HG02678 (cell line): Measurements from ENCODE around the gene GPSM1.
"Not testable (repeated sequence)": the region's sequence is repeated elsewhere in the genome, so short reads cannot be mapped to it uniquely, and the experiment has no call there.

ENCODE experiments used
- ATAC-seq: cut with Tn5 transposase; IDR thresholded peaks from one replicate; pipeline ENCODE4 v1.9.1; 2021; ENCODE audit warnings: mild to moderate bottlenecking, moderate library complexity; ENCODE audit not compliant: unreplicated experiment

Gene GPSM1

GRCh38 chr9:136343121-136343883, 16.0 kb downstream of the GPSM1 start:
- ATAC-seq = no peak

DNA sequence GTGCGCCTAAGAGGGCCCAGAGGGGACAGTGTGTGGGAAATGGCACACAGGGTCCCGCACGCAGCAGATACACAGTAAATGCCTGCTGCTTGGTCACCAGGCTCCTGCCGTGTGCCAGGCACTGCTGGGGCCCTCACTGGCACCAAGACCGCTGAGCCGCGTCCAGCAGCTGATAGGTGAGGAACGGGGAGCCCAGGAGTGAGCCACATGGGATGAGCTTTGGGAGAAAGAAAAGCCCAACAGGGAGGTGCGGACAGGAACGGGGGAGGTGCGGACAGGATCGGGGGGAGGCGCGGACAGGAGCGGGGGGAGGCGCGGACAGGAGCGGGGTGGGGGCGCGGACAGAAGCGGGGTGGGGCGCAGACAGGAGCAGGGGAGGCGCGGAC, 16.5 kb downstream of the GPSM1 start:
- no peak for ATAC-seq

- ATAC-seq = no peak
Observed at GRCh38 chr9:136344544-136345280, 17.4 kb downstream of the GPSM1 start.

DNA sequence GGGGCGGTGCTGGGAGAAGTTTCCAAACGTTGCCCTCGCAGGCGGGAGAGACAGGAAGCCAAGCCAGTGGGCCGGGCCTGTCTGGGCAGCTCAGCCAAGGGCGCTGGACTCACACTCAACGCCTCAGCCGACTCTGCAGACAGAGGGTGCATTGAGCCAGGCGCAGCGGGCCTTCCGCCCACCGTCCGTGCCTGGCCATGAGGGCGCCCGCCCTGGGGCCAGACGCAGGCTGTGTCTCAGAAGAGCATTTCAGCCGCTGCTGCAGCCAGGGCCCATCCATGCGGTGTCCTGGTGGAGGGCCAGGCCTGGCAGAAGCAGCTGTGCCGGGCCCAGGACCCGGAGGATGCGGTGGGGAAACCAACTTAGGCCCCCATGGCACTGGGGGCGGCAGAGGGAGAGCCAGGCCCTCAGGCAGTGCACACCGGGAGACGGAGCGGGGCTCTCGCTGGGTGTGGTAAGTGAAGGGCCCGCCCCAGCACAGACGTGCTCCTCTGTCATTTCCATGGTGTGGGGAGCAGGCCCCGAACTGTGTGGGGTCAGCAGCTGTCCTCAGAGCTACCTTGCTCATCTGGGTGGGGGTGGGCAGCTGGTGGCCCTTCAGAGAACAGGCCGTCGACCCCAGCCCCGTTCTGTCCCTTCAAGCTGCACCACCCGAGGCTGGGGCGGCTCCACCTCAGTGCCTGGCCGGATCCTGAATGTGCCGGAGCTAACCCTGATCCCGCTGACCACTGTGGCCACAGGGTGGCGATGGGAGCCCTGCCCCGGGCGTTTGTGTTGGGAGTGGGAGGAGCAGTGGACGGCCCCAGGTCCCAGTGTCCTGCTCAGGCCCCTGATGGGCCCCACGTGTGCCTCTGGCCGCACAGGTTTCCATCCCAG, 18.2 kb downstream of the GPSM1 start:
- no peak for ATAC-seq

GRCh38 chr9:136346157-136346481, 18.8 kb downstream of the GPSM1 start:
- no peak for ATAC-seq

- no peak for ATAC-seq
Observed at GRCh38 chr9:136346927-136347465, 19.7 kb downstream of the GPSM1 start.

DNA sequence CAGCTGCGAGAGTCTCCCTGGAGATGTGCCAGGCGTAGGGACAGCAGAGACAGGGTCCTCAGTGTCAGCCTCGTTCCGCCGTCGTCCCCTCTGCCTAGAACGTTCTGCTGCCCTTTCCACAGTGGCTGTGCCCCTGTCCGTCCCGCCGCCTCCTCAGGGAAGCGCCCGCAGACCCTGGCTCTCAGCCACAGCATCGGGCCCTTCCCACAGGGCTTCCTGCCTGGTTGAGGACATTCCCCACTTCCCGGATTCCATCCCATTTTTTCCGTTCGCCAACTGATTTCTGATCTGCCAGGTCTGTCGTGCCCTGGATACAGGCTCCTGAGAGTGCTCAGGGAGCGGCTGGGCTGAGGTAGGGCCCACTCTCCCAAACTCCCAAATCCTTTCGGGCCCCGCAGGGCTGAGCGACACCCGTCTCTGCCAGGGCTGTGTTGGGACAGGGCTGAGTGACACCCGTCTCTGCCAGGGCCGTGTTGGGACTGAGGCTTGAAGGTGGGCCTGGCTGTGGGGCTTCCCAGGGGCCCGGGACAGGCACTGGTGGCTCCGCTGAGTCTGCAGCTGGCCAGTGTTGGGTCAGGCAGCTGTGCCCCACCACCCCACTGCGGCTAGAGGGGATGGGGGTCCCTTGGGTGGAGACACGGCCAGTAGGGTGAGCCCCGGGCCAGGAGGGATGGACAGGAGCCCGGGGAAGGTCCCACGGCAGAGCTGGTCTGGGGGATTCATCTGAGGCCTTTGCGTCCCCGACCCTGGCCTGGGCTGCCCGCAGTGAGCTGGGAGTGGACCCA, 20.3 kb downstream of the GPSM1 start:
- no peak for ATAC-seq

GRCh38 chr9:136348691-136349090, 21.4 kb downstream of the GPSM1 start:
- no peak for ATAC-seq

- no peak for ATAC-seq
Observed at GRCh38 chr9:136349546-136349945, 22.2 kb downstream of the GPSM1 start.

- ATAC-seq = no peak
Observed at GRCh38 chr9:136351252-136351800, 24.0 kb downstream of the GPSM1 start.

GRCh38 chr9:136351868-136352267, 24.5 kb downstream of the GPSM1 start:
- ATAC-seq = not testable (repeated sequence)

- ATAC-seq = no peak
Observed at GRCh38 chr9:136352682-136353081, 25.3 kb downstream of the GPSM1 start.

GRCh38 chr9:136353088-136353487, 25.7 kb downstream of the GPSM1 start:
- ATAC-seq = no peak

DNA sequence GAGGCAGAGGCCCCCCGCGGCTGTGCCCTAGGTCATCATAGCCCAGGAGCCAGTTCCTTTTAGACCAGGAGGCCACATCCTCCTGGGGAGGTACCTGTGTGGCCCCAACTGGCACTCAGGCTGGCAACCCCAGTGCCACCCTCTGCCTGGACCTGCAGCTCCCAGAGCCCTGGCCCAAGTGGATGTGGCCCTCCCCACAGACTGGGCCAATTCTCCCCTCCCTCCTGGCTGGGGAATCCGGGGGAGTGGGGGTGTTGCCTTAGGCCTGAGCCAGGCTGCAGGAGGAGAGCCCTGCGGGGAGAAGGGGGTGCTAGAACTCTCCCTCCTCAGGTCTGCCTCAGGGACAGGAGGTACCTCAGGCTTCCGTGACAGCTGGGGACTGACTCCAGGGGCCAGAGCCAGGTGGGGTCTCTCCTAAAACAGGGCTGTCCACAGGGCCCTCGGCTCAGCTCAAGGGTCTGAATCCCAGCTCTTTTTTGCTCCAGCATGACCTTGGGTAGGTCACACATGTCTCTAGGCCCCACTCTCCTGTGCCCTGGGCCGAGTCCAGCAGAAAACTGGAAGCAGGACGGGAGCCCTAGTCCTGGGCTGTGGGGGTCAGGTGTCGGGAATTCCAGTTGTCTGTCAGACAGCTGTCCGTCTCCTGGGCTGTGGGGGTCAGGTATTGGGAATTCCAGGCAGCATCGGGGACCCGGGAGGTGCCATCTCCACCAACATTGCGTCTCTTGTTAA, 26.6 kb downstream of the GPSM1 start:
- ATAC-seq = no peak

DNA sequence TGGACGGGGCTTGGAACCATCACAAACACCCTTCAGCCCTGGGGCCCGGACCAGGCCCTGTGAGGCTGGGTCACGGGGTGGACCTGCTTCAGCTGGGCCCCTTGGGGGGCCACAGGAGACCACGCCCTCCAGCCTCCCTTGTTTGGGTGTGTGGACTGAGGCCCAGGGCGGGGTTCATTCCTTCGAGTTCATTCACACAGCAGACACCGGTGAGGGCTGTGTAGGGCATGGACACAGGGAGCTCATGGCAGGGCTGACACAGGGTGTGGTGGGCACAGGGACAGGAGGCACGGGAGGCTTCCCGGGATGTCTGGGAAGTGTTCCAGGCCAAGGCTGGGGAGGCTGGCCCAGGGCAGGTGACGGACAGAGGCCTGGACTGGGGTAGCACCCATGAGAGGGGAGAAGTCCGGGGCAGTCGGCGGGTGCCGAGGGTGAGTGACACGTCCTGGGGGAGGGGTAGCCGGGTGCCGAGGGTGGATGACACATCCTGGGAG, 27.3 kb downstream of the GPSM1 start:
- ATAC-seq = no peak

- ATAC-seq = no peak
Observed at GRCh38 chr9:136355616-136356557, 28.5 kb downstream of the GPSM1 start.

- ATAC-seq = no peak
Observed at GRCh38 chr9:136357202-136357725, 29.9 kb downstream of the GPSM1 start.

DNA sequence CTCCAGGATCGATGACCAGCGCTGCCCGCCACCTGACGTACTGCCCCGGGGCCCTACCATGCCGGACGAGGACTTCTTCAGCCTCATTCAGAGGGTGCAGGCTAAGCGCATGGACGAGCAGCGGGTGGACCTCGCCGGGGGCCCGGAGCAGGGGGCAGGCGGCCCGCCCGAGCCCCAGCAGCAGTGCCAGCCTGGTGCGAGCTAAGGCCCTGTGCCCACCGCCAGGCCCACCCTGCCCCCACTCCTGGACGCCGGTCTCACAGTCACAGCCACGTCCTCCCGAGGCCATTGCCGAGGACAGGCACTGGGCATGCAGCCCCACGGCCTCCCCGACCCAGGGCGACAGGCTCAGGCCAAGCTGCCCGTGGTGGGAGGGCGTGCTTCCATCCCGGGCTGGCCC, 30.7 kb downstream of the GPSM1 start:
- no peak for ATAC-seq
